OCI-LY1 (cell line): ENCODE data around the gene IRS1.

ENCODE experiments used
- CTCF ChIP-seq: fragments of 200-600 bp; sonication (generic), shearing (Covaris generic); IDR thresholded peaks from 2 replicates; pipeline ENCODE4 v1.5.1; 2017; ENCODE audit warnings: mild to moderate bottlenecking, antibody characterized with exemption, low read length, moderate library complexity, mixed read lengths
- EZH2 ChIP-seq: fragments of 200-600 bp; sonication (generic), shearing (Covaris generic); IDR thresholded peaks from 2 replicates; pipeline ENCODE4 v1.8.0; 2017; ENCODE audit warnings: borderline replicate concordance, mixed run types, mild to moderate bottlenecking, antibody characterized with exemption, low read length, moderate library complexity, mixed read lengths

- no peak for TF ChIP-seq CTCF
- no peak for TF ChIP-seq EZH2
Measured at GRCh38 chr2:226738191-226738820, 61.3 kb downstream of the IRS1 start.
